ENCODE results near the gene TOR1A.

The TOR1A gene

GRCh38 chr9:129823935-129824601 lies at the start of gene TOR1A:
Gene TOR1A, minus strand, starts transcription at chr9:129824136. Its CDS starts 51 bp downstream, at chr9:129824085.
- in situ Hi-C loops (cut with MboI; ENCODE audit: low sequenced_read_pairs, unreplicated experiment) = no loop called here
- no peak for TF ChIP-seq CTCF (IDR thresholded peaks at IDR 0.05; ENCODE audit: borderline replicate concordance, control extremely low read depth, extremely low read depth, insufficient read depth, missing control alignments)
- DNase-seq (ENCODE audit: low spot score) = peak; percentile 96

- in situ Hi-C loops (cut with MboI; ENCODE audit: low sequenced_read_pairs, unreplicated experiment) = no loop called here
- no peak for TF ChIP-seq CTCF (IDR thresholded peaks at IDR 0.05; ENCODE audit: borderline replicate concordance, control extremely low read depth, extremely low read depth, insufficient read depth, missing control alignments)
- DNase-seq (ENCODE audit: low spot score) = no peak
Measured at GRCh38 chr9:129871046-129871445, 47.1 kb upstream of the TOR1A start.

DNA sequence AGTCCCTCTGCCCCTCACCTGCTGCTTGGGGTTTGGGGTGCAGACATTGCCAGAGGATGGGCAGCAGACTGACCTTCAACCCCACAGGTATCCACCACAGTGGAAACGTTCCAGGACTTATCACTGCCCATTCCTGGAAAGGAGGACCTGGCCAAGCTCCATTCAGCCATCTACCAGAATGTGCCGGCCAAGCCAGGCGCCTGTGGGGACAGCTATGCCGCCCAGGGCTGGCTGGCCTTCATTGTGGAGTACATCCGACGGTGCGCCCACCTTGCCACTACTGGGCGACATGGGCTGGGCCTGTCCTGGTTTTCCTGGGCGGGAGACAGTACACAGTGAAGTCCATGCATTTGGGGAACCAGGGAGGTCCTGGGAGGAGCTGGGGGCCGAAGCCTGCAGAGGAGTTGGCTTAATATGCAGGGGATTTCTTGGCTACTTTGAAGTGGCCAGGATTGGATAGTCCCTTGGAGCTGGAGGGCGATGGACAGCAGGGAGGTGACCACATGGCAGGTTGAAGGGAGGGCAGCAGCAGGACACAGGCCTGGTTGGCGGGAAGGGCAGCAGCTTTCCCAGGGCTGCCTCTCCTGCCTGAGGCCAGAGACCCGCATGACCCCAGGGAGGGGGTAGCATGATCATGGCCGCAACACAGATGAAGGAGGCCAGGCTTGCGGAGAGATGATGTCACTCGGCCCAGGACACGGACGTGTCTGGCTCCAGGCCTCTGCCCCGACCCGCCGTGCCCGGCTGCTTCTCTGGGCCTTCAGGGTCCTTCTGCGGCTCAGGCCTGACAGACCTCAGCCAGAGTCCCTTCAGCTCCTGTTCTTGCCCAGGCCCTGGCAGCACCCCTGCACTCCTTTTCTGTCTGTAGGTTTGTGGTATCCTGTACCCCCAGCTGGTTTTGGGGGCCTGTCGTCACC lies 45.9 kb upstream of the TOR1A start:
- no peak for TF ChIP-seq CTCF (IDR thresholded peaks at IDR 0.05; ENCODE audit: borderline replicate concordance, control extremely low read depth, extremely low read depth, insufficient read depth, missing control alignments)
- in situ Hi-C loops (cut with MboI; ENCODE audit: low sequenced_read_pairs, unreplicated experiment) = no loop called here
- no peak for DNase-seq (ENCODE audit: low spot score)

- in situ Hi-C loops (cut with MboI; ENCODE audit: low sequenced_read_pairs, unreplicated experiment) = no loop called here
- DNase-seq (ENCODE audit: low spot score) = no peak
- TF ChIP-seq CTCF (IDR thresholded peaks at IDR 0.05; ENCODE audit: borderline replicate concordance, control extremely low read depth, extremely low read depth, insufficient read depth, missing control alignments) = no peak
Measured at GRCh38 chr9:129868872-129869486, 45.0 kb upstream of the TOR1A start.

DNA sequence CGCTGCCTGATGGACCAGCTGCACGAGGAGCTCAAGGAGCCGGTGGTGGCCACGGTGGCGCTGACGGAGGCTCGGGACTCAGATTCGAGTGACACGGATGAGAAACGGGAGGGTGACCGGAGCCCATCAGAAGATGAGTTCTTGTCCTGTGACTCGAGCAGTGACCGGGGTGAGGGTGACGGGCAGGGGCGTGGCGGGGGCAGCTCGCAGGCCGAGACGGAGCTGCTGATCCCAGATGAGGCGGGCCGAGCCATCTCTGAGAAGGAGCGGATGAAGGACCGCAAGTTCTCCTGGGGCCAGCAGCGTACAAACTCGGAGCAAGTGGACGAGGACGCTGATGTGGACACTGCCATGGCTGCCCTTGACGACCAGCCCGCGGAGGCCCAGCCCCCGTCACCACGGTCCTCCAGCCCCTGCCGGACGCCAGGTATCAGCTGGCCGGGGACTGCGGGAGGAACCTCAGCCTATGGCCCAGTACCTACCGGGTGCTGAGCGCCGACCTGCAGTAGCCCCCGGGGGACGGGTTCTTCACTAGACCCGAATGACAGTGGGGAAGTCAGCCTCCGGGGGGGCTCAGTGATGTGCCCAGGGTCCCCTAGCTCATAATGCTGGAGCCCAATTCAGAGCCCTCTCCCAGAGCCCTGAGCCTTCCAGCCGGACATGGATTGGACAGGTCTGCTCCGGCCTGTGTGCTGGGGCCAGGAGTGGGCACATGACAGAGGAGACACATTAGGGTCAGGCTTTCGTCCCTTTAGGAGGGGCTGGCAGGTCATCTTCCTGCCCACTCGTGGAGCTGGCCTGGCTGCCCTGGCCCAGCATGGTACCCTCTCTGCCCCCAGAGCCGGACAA lies 44.3 kb upstream of the TOR1A start:
- TF ChIP-seq CTCF (IDR thresholded peaks at IDR 0.05; ENCODE audit: borderline replicate concordance, control extremely low read depth, extremely low read depth, insufficient read depth, missing control alignments) = no peak
- in situ Hi-C loops (cut with MboI; ENCODE audit: low sequenced_read_pairs, unreplicated experiment) = no loop called here
- DNase-seq (ENCODE audit: low spot score) = no peak
